VCaP (cell line): ENCODE measurements around the gene CELSR1.

Experiments used
- H3K27ac ChIP-seq: fragments of 450-650 bp; 2 replicates; pipeline ENCODE4 v1.5.1; 2017
- CTCF ChIP-seq: fragments of 450-650 bp; conservative IDR thresholded peaks from 2 replicates; pipeline ENCODE4 v1.5.1; 2017; ENCODE audit warnings: mild to moderate bottlenecking, moderate library complexity

Gene CELSR1

GRCh38 chr22:46461566-46462180, 75.7 kb downstream of the CELSR1 start:
- no peak overlapping the region for H3K27ac ChIP-seq
- no peak for TF ChIP-seq CTCF

GRCh38 chr22:46460857-46461256, 76.6 kb downstream of the CELSR1 start:
- H3K27ac ChIP-seq = no peak overlapping the region
- no peak for TF ChIP-seq CTCF

GRCh38 chr22:46459347-46460065, 77.9 kb downstream of the CELSR1 start:
- TF ChIP-seq CTCF = no peak
- H3K27ac ChIP-seq = no peak overlapping the region

GRCh38 chr22:46458525-46458924, 78.9 kb downstream of the CELSR1 start:
- no peak for TF ChIP-seq CTCF
- no peak overlapping the region for H3K27ac ChIP-seq

- no peak overlapping the region for H3K27ac ChIP-seq
- no peak for TF ChIP-seq CTCF
Measured at GRCh38 chr22:46457502-46458488, 79.6 kb downstream of the CELSR1 start.

- no peak overlapping the region for H3K27ac ChIP-seq
- TF ChIP-seq CTCF = no peak
Measured at GRCh38 chr22:46456818-46457163, 80.6 kb downstream of the CELSR1 start.

- TF ChIP-seq CTCF = no peak
- no peak overlapping the region for H3K27ac ChIP-seq
Measured at GRCh38 chr22:46455446-46455845, 82.0 kb downstream of the CELSR1 start.
